ENCODE measurements around the gene CLEC2L.
"Not testable (repeated sequence)": the region's sequence is repeated elsewhere in the genome, so short reads cannot be mapped to it uniquely, and the experiment has no call there.

Gene CLEC2L

DNA sequence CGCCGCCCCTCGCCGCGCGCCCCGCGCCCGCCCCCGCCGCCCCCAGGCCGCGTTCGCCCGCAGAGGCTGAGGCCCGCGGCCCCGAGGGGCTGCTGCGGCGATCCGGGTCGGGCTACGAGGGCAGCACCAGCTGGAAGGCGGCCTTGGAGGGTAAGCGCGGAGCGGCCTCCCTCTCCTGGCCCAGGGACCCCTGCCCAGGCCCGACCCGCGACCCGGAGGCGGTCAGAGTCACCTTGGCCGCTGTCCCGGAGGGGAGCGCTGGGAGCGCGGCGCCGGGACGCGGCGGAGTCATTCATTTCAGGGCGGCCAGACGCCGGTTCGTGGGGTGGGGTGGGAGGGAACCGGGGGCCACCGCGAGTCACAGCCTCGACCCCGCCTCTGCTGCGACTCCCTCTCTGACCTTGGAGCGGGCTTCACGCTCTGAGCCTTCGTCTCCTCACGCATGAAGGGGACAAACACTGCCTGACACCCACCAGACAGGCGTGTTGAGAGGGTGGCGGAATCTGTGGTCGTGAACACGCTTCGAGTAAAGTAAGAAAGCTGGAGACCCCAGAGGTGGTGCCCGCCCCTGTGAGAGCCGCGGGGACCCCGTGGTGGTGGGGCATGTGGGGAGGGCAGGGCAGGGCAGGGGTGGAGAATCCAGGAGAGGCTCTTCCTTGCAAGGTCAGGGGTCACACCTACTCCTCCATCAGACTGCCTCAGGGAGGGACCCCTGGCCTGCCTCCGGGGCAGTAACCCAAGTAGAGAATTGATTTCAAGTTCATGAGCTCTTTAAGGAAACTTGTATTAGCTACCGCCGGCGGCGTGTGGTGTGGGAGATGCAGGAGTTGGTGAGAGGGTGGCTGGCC is 707 bp downstream of the CLEC2L start:
- no peak for DNase-seq

DNA sequence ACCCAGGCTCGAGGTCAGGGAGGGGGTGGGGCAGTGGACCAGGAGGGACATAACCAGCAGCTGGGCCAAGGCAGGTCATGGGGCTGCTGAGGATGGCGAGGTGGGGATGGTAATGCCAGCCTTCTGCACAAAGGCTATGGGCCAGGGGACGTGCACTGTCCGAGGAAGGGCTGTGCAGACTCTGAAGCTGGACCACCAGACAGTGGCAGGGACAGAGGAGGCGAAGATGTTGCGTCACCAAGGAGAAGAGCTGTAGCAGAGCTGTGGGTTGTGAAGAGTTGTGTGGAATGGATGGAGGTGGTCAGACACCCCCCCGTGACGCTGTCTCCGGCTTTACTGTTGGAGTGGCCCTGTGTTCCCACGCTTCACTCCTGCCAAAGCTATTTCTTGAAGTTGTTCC is 1.8 kb downstream of the CLEC2L start:
- DNase-seq = no peak

DNA sequence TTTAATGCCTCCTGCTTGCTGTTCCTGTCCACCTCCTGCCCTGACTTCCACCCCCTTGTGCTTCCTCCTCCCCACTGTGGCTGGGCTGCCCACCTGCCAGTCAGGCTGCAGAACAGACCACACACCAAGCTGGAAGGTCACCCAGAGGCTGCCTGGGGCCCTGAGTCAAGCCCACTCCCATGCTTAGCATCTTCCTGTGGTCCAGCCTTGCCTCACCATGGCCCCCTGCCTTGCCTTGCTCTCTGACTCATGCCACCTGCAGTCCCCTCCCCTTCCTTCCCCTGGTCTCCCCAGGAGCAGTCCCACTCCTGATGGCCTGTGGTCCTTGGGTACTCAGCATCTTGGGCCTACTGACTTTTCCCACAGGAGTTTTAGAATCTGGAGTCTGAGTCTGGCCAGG is 2.3 kb downstream of the CLEC2L start:
- no peak for DNase-seq

DNA sequence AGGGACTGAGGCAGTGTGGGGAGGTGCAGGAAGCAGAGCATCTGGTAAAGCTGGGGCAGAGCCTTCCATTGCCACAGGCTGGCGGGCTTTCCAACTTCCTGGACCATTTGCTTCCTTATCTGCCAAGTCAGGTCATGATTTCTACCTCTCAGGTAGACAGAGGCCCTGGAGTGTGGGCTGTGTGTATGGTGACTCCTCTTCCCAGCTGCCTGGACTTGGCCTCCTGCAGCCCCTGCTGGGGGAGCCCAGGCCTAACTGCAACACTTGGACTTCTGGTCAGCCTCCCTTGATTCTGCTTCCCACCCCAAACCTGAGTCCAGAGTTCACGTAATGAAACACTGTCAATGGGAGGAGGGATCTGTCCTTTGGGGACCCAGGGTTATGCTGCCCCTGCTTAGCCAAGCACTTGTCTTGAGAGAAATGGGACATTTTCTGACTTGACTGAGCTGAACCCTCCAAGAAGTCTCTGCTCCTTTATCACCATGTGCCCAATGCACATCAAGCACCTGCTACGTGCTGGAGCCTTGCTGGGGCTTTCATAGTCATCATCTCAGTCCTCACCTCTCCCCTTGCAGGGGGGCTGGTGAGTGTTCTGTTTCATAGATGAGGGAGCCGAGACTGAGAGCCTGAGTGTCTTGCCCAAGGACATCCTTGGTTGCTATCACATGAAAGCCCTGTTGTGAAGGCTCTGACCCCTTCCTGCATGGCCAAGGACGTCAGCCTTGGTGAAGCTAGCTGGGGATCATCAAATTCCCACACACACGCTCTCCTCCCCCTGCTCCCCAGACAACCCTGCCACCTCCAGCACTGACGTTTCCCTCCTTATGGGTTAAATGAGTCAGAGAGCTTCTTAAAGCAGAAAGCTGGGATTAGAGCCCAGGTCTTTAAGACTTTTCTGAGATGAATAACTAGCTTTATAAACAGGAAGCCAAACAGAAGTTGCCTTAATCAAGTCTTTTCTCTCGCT is 3.4 kb downstream of the CLEC2L start:
- no peak for DNase-seq

DNA sequence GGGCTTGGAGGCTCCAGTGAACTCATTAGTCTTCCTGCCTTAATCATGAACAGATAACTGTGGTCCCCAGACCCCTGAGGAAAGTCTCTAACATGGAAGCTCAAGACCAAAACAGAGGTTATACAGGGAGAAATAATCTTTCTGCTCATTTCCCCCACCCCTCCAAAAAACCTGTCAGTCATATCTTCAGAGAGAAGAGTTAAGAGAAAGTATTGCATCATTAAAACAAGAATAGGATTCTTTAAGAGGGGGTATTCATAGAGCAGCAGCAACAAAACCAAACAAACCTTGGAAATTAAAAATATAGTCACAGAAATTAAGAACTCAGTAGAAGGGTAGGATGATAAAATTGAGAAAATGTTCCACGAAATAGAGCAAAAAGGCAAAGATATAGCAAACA is 7.6 kb downstream of the CLEC2L start:
- DNase-seq = no peak

DNA sequence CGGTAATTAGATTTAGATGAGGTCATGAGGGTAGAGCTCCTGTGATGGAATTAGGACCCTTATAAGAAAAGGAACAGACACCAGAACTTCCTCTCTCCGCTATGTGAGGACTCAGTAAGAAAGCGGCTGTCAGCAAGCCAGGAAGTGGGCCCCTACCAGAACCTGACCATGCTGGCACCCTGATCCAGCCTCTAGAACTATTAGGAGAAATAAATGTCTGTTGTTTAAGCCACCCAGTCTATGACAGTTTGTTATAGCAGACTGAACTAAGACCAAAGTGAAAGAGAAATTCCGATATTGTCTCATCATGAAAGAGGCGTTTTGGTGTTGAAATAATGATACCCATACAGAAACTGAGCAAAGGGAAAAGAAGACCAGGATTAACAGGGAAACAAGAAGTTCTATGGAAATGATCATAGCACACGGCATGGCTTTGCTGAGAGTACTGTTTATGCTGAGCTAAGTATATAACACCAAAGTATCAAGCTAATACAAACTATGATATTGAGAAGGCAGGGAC is 9.2 kb downstream of the CLEC2L start:
- no peak for DNase-seq

DNA sequence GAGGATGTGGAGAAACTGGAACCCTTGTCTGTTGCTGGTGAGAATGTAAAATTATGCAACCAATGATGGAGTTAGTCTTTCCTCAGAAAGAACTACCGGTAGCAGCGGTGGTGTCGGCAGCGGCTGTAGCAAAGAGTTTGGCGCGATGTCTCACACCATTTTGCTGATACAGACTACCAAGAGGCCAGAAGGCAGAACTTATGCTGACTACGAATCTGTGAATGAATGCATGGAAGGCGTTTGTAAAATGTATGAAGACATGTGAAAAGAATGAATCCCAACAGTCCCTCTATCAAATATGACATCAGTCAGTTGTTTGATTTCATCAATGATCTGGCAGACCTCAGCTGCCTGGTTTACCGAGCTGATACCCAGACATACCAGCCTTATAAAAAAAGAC is 10.6 kb downstream of the CLEC2L start:
- no peak for DNase-seq

DNA sequence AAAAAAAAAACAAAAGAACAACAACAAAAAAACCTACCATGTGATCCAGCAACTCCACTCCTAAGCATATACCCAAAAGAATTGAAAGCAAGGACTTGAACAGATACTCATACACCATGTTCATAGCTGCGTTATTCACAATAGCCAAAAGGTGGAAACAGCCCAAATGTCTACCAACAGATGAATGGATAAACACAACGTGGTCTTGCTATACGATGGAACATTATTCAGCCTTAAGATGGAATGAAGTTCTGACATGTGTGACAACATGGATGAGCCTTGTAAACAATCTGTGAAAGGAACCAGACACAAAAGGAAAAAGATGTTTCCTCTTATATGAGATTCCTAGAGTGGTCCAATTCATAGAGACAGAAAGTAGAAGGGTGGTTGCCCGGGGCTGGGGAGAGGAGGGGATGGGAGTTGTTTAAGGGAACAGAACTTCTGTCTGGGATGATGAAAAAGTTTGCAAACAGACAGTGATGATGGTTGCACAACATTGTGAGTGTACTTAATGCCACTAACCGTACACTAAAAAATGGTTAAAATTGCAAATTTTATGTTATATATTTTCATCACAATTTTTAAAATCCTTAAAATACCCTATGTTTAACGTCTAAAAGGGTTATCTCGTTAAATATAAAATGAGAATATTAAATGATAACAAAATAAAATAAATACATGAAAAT is 11.6 kb downstream of the CLEC2L start:
- no peak for DNase-seq

DNA sequence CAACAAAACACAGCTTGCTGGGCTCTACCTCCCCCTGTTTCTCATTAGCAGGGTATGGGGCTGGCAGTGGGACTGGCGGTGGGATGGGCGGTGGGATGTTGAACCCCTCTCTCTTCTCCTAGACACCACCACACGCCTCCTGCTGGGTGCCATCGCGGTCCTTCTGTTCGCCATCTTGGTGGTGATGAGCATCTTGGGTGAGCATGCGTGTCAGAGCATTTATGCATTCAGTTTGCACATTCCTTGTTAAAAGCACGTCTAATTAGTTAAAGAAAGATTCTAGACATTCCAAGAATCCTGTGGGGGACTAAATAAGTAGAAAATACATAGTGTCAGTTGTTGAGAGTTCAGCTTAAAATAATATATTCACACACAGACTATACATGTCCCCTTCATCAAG is 12.7 kb downstream of the CLEC2L start:
- DNase-seq = no peak

DNA sequence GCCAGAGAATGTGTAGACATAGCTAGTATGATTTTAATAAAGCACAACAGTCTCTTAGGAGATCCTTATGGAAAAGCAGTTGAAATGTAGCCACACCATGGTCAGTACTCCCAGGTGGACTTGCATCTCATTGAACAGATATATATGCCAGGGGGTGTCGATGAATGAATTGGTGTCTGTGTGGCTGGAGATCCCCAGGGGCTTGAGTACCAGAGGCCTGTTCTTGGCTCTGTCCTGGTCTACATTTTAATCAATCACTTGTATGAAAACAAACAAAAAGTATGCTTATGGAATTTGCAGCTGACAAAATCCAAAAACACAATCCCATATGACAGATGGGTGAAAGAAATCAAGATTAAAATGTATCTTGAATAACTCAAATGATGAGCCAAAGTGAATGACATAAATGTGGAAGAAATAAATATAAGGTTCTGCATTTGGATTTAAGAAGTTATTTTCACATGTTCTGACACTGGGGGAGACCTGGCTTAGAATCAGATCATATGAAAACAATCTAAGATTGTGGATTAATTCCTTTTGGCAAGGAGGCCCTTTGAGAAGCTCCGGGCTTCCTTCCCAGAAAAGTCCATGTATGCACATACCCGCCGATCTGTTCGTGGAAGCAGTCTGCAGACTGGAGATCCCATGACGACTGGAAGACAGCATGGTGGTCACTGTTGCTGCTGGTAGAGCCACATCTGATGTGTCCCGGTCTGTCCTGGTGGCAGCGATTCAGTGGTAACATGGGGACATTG is 15.6 kb downstream of the CLEC2L start:
- no peak for DNase-seq

DNA sequence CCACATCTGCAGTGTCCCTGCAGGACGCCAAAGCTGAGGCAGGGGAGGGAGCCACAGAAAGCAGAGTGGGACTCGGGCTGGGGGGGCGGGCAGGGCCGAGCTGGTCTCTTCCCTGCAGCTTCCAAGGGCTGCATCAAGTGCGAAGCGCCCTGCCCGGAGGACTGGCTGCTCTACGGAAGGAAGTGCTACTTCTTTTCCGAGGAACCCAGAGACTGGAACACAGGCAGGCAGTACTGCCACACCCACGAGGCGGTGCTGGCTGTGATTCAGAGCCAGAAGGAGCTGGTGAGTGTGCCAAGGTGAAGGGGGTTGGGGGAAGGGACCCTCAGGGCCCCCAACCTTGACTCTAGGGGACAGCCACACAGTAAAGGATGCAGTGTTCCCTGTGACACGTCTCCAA is 16.7 kb downstream of the CLEC2L start:
- DNase-seq = no peak

DNA sequence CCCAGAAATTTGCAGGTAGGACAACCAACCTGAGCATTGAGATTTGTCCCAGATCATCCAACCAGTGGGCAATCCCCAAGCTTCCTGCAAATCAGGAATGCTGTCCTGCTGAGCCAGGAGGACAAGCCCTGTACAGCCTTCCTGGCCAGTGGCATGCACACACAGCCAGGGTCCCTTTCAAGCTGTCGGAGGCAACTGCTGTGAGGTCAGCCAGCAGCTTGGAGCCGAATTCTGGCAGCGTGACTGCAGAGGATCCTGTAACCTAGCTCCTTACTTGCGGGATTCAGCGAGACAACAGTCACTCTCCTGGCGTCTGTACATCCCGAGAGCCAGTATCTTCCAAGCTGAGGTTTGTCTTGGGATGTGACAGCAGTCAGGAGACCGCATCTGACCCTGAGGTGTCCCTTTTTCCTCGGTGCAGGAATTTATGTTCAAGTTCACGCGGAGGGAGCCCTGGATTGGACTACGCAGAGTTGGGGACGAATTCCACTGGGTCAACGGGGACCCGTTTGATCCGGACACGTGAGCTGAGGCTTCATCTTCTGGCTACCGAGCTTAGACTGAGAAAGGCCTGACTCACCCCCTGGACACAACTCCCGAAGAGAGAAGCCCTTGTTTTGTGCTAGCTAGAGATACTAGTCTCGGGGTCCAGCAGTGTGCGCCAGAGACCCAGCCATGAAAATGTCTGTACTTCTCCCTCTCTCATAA is 18.3 kb downstream of the CLEC2L start:
- DNase-seq = no peak

DNA sequence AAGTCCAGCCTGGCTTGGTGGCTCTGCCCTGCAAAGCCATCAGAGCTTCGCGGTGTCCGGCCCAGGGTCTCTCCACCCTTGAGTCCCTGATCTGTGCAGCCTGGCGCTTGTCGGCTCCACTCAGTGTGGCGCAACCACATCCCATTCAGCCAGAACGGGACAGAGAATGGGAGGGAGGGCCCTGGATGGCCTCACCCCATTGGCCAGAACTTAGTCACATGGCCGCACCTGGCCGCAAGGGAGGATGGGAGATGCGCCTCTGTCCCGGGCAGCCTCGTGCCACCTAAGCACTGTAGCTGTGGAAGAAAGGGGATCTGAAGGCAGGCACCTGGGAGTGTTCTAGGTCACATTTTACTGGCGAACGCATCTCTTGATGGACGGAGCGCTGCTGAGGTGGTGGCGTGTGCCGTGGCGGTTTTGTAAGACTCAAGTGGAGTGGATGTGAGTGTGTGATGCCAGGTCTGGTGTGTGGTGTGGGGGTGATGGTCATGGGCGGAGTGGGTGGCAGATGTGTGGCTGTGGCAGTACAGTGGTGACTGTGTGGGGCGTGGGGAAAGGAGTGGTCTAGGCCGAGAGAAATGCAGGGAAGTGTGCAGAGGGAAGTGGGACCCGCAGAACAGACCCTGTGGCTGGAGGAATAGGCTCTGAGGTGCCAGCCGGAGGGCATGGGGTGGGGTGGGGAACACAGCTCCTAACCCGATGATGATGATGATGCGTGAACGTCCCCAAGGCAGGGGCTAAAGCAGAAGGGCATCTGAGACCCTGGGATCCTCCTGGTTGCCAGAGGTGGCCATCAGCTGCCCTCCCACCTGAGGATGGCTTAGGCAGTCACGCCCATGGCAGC is 19.0 kb downstream of the CLEC2L start:
- no peak for DNase-seq

DNA sequence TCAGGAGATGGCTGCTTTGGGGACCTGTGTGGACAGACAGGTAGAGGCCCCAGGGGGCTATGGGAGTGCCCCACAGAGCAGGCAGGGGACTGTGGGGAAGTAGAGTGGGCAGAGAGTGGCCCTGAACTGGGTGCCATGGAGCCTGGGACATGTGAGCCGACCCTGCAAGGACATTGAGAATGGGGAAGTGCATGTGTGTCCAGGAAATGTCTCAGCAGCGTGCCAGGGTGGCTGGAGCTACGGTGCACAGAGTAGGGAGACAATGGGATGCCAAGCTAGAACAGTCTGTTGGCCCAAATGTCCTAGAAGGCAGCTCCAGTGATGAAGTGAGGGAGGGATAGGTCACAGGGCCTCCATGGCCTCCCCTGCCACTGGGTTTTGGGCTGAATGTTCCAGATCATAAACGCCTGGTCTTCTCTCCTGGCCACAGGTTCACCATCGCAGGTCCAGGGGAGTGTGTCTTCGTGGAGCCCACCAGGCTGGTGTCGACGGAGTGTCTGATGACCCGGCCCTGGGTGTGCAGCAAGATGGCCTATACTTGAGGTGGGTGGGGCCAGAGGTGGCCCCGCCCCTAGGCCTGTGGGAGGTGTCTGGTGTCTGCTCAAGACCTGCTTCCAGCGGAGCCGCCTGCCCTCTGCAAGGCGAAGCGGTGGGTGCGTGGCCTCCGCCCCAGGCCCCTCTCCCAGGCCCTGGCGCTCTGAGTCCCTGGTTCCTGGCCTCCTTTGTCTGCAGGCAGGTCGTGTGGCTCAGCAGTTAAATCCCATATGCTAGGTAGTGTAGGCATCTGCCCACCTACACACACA is 20.5 kb downstream of the CLEC2L start:
- DNase-seq = no peak

DNA sequence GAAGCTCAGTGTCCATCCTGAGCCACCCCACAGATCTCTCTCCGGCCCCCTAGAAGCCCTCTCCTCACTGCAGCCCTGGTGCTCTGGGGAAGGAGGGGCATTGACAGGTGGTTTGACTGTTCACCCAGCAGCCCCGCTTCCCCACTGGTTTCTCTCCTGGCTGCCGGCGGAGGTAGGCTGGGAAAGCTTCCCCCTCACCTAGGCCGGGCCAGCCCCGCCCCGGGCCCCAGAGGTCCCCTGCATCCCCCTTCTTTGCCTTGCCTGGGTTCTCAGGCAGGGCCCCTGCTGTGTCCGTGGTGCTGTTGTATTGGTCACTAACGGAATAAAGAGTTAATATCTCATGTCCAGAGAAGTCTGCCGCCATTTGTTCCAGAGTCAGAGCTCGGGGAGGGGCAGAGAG is 21.2 kb downstream of the CLEC2L start:
- no peak for DNase-seq

DNA sequence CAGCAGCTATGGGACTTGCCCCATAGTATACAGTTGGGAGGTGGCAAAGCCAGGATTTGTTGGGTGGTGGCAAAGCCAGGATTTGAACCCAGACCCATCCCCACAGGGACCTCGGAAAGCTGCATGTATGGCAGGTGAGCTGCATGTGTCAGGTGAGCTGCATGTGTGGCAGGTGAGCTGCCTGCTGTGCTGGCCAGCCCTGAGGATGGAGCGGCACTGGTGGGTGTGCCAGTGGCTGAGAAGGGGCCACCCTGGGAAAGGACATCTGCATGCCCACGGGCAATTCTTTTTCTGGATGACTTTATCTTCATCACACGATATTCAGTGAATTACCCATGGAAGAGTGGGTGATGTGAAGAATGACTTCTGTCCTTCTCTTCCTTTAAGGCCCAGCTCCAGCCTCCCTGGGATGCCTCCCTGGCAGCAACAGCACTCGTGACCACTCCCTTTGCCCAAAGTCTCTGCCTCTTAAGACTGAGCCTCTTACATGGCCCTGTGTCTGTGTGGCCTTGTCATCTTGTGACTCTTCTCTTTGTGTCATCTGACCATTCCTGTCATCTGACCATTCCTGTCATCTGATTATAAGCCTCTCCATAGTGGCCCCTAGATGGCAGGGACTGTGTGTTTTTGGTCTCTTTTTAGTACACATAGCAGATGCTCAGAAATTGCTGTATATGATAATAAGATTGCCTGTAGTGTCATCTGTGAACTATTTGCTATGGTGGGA is 25.0 kb downstream of the CLEC2L start:
- no peak for DNase-seq

DNA sequence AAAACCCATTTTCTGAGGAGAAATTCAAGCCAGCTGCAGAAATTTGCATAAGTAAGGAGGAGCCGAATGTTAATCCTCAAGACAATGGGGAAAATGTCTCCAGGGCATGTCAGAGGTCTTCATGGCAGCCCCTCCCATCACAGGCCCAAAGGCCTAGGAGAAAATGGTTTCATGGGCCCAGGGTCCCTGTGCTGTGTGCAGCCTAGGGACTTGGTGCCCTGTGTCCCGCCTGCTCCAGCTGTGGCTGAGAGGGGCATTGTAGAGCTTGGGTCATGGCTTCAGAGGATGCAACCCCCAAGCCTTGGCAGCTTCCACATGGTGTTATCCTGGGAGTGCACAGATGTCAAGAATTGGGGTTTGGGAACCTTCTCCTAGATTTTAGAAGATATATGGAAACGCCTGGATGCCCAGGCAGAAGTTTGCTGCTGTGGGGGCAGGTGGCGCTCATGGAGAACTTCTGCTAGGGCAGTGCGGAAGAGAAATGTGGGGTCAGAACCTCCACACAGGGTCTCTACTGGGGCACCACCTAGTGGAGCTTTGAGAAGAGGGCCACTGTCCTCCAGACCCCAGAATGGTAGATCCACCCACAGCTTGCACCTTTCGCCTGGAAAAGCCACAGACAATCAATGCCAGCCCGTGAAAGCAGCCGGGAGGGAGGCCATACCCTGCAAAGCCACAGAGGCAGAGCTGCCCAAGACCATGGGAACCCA is 30.7 kb downstream of the CLEC2L start:
- not testable (repeated sequence) for DNase-seq

DNA sequence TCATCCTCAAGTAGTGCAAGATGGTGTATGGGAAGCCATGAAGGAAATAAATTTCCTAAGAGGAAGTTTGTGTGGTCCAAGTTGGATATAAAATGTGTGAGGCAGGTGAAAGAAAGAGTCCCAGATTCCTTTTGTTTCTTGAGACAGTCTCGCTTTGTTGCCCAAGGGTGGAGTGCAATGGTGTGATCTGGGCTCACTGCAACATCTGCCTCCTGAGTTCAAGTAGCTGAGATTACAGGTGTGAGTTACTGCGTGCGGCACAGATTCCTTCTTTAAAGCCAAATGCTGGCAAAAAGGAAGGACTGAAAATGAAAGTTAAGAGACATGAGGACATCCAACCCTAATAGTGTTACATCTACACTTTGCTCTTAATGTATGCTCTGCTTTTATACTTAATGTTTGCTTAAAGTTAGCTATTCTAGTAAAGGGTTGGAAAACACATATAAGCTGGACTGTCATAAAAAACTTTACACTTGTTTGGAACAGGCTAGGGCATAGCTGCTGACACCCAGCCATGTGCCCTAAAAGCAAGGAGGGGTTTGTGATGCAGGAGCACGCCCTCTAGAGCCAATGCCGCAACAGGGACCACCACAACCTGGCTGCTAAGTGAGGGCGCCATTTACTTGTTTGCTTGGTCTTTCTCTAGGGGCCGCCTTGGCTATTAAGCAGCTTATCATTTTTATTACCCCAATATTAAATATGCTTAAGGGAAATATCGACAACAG is 34.5 kb downstream of the CLEC2L start:
- DNase-seq = no peak
